ENCODE measurements around the gene YPEL1. TPM values are rescaled to one million over a fixed set of nuclear protein-coding genes. Genes with fewer than 3 reads are reported as not detected.

The YPEL1 gene
- total and polyA plus RNA-seq, 12 donors, result 1.5 to 14.6 (median 7.6) TPM

DNA sequence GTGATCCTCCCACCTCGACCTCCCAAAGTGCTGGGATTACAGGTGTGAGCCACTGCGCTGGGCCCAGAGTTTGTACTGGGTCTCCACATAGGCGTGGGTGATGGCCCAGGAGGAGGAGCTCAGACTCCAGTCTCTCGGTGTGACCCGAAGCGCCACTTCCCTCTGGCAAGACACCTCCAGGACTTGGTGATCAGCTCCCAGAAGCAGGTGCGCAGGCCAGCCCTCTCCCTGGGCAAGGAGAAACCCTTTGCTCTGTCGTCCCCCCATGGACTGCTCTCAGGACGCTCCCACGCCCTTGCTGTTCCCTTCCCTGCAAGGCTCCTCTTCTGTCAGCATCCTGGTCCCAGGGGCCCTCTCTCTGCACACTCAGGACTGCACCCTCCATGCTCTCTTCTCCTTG, 5.5 kb upstream of the YPEL1 start:
- no peak overlapping the region for H3K4me3 ChIP-seq
- no peaks in the 10 kb centered on the region for H3K27me3 ChIP-seq
- peaks cover 0 to 6% (median 4%) of the 10 kb centered on the region in 9 donors for H3K4me1 ChIP-seq
- intact Hi-C loops (cut with DNase I), result no loop called here
- TF ChIP-seq, protein P1, sequence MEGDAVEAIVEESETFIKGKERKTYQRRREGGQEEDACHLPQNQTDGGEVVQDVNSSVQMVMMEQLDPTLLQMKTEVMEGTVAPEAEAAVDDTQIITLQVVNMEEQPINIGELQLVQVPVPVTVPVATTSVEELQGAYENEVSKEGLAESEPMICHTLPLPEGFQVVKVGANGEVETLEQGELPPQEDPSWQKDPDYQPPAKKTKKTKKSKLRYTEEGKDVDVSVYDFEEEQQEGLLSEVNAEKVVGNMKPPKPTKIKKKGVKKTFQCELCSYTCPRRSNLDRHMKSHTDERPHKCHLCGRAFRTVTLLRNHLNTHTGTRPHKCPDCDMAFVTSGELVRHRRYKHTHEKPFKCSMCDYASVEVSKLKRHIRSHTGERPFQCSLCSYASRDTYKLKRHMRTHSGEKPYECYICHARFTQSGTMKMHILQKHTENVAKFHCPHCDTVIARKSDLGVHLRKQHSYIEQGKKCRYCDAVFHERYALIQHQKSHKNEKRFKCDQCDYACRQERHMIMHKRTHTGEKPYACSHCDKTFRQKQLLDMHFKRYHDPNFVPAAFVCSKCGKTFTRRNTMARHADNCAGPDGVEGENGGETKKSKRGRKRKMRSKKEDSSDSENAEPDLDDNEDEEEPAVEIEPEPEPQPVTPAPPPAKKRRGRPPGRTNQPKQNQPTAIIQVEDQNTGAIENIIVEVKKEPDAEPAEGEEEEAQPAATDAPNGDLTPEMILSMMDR (IDR thresholded peaks at IDR 0.05), result no peak
- no peaks in the 10 kb centered on the region for H3K9me3 ChIP-seq
- DNase-seq, result no peak
- H3K36me3 ChIP-seq, result no peaks in the 10 kb centered on the region
- WGBS, 2 donors, result 85 to 92% methylated on average over 10 of the region's 10 CpGs
- H3K27ac ChIP-seq, result no peak overlapping the region
- no peak for ATAC-seq

- Histone ChIP-seq H3K27me3 (no peaks in the 10 kb centered on the region), H3K27ac (no peak overlapping the region), H3K9me3 (no peaks in the 10 kb centered on the region), H3K4me1 (peaks cover under 1 to 9% (median 5%) of the 10 kb centered on the region in 9 donors), H3K36me3 (no peaks in the 10 kb centered on the region), H3K4me3 (no peak overlapping the region)
- TF ChIP-seq, protein P1 (IDR thresholded peaks at IDR 0.05), result no peak
- ATAC-seq, result no peak
- WGBS, 2 donors, result 93 to 96% methylated on average over 5 of the region's 5 CpGs
- no peak for DNase-seq
- intact Hi-C loops (cut with DNase I), result loop anchor here in 3 of 10 donors (5.0 to 10.0 kb wide), 2 partner anchors 75 to 127 kb away; partner anchors contain the start of gene MAPK1 (in 3 of the 3)
Observed at GRCh38 chr22:21739828-21740377, 4.3 kb upstream of the YPEL1 start.

GRCh38 chr22:21738966-21739365, 3.4 kb upstream of the YPEL1 start:
- H3K27me3 ChIP-seq, result no peaks in the 10 kb centered on the region
- H3K4me3 ChIP-seq, result no peak overlapping the region
- peaks cover 5 to 18% (median 13%) of the 10 kb centered on the region in 9 donors for H3K4me1 ChIP-seq
- TF ChIP-seq, protein P1 (IDR thresholded peaks at IDR 0.05), result no peak
- H3K27ac ChIP-seq, result no peak overlapping the region
- H3K36me3 ChIP-seq, result no peaks in the 10 kb centered on the region
- DNase-seq (no peak), ATAC-seq (no peak)
- 60 to 65% methylated on average over 7 of the region's 7 CpGs for whole genome bisulfite sequencing, 2 donors
- intact Hi-C loops (cut with DNase I), result loop anchor here in 3 of 10 donors (5.0 to 10.0 kb wide), 2 partner anchors 76 to 128 kb away; partner anchors contain the start of gene MAPK1 (in 3 of the 3)
- H3K9me3 ChIP-seq, result no peaks in the 10 kb centered on the region

DNA sequence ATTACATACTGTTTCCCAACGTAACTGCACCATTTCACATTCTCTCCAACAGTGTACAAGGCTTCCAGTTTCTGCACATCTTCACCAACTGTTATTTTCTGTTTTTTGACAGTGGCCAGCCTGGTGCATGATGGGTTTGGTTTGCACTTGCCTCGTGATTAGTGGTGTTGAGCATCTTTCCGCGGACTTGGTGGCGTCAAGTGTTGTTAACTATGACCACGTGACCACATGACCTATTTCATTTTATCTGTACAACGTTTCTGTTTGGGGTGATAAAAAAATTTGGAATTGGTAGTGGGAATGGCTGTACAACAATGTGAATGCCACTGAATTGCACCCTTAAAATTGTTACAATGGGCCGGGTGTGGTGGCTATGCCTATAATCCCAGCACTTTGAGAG, 2.5 kb upstream of the YPEL1 start:
- 82 to 83% methylated on average over 8 of the region's 8 CpGs for WGBS, 2 donors
- Histone ChIP-seq H3K27me3 (no peaks in the 10 kb centered on the region), H3K4me3 (no peak overlapping the region), H3K9me3 (no peaks in the 10 kb centered on the region), H3K27ac (no peak overlapping the region), H3K4me1 (peaks cover 5 to 20% (median 13%) of the 10 kb centered on the region in 9 donors), H3K36me3 (no peaks in the 10 kb centered on the region)
- ATAC-seq (no peak), DNase-seq (no peak)
- intact Hi-C loops (cut with DNase I), result loop anchor here in 3 of 10 donors (5.0 to 10.0 kb wide), 2 partner anchors 77 to 129 kb away; partner anchors contain the start of gene MAPK1 (in 3 of the 3)
- TF ChIP-seq, protein P1 (IDR thresholded peaks at IDR 0.05), result no peak

Data from heart right ventricle (tissue), 16 donors.